K562 (cell line): ENCODE data around the gene MAML1. TPM values are rescaled to one million over a fixed set of nuclear protein-coding genes. Genes with fewer than 3 reads are reported as not detected.

Source experiments
- CUX1 ChIP-seq: fragments of 200-800 bp; sonication (Bioruptor generic); IDR thresholded peaks from 2 replicates; pipeline ENCODE4 v1.6.1; 2016; ENCODE audit warnings: missing genetic modification characterization, missing compliant biosample characterization
- ELF1 ChIP-seq: fragments of 200-800 bp; sonication (Bioruptor generic); IDR thresholded peaks from 2 replicates; pipeline ENCODE4 v1.6.1; 2016; ENCODE audit warnings: missing genetic modification characterization, missing compliant biosample characterization
- GATAD2A ChIP-seq: fragments of 450-650 bp; IDR thresholded peaks from 2 replicates; pipeline ENCODE4 v1.6.1; 2017
- GMEB1 ChIP-seq: fragments of 250-450 bp; sonication (Bioruptor Pico); IDR thresholded peaks from 2 replicates; pipeline ENCODE4 v1.4.0; 2020; ENCODE audit warnings: mild to moderate bottlenecking
- HBP1 ChIP-seq: fragments of 450-650 bp; formaldehyde crosslinking; IDR thresholded peaks from 2 replicates; pipeline ENCODE4 v1.4.0; 2022; ENCODE audit warnings: missing genetic modification characterization
- JUN ChIP-seq, 2 experiments: sonication (generic) in 1 of 2; formaldehyde crosslinking in 1 of 2; IDR thresholded peaks; 2 replicates each; pipeline versions ENCODE4 v1.6.1 to v1.8.0; 2012 to 2022; ENCODE audit warnings: borderline replicate concordance in 2 of 2, mild to moderate bottlenecking in 2 of 2, improper control_type of control experiment in 1 of 2, low read depth in 1 of 2, low read length in 1 of 2, missing genetic modification reagents in 1 of 2
- KLF13 ChIP-seq: fragments of 450-650 bp; IDR thresholded peaks from 2 replicates; pipeline ENCODE4 v1.6.1; 2016; ENCODE audit warnings: missing genetic modification characterization, low read depth, mild to moderate bottlenecking, missing compliant biosample characterization, moderate library complexity, borderline replicate concordance
- PRPF4 ChIP-seq: fragments of 200-400 bp; formaldehyde crosslinking; IDR thresholded peaks from one replicate; pipeline ENCODE4 v1.6.1; 2017; ENCODE audit warnings: low read length, low read depth, mild to moderate bottlenecking; ENCODE audit not compliant: insufficient read depth, poor library complexity, severe bottlenecking
- RFX7 ChIP-seq: fragments of 250-450 bp; sonication (Bioruptor Pico); IDR thresholded peaks from 2 replicates; pipeline ENCODE4 v1.5.1; 2021; ENCODE audit warnings: mild to moderate bottlenecking
- SRSF1 ChIP-seq: fragments of 200-400 bp; formaldehyde crosslinking; IDR thresholded peaks from 2 replicates; pipeline ENCODE4 v1.6.1; 2017; ENCODE audit warnings: mild to moderate bottlenecking, low read depth, low read length, moderate library complexity
- SUPT5H ChIP-seq: fragments of 450-650 bp; IDR thresholded peaks from 2 replicates; pipeline ENCODE4 v1.6.1; 2016
- ZBTB26 ChIP-seq: fragments of 450-650 bp; formaldehyde crosslinking; IDR thresholded peaks from 2 replicates; pipeline ENCODE4 v1.4.0; 2022; ENCODE audit warnings: missing genetic modification characterization
- ZNF217 ChIP-seq: sonication (generic); formaldehyde crosslinking; IDR thresholded peaks from 2 replicates; pipeline ENCODE4 v1.8.0; 2022; ENCODE audit warnings: mild to moderate bottlenecking, missing genetic modification reagents
- ZNF41 ChIP-seq: fragments of 250-450 bp; sonication (Bioruptor Pico); conservative IDR thresholded peaks from 2 replicates; pipeline ENCODE4 v1.4.0; 2020; ENCODE audit warnings: mild to moderate bottlenecking
- polyA plus RNA-seq, 8 experiments: library from polyadenylated mRNA; depleted of rRNA in 4 of 8; stranded (reverse) in 5 of 8; unstranded in 3 of 8; fragments of >200 nt; fragmentation: Nextera tagmentation in 2 of 8; fragmentation: Illumina TruSeq in 1 of 8; extraction: Ambion mirVana in 2 of 8; extraction: Trizol in 1 of 8; gene quantifications; 2 replicates each; pipeline versions ENCODE4 v1.2.1 to v1.2.3, GENCODE V29; 2011 to 2014; ENCODE audit warnings: inconsistent platforms in 1 of 8, missing spikeins in 1 of 8
- total RNA-seq, 7 experiments: library from RNA; depleted of rRNA in 6 of 7; stranded (reverse); fragments of >200 nt in 6 of 7; fragmentation: Illumina TruSeq in 2 of 7; extraction: Trizol in 2 of 7; gene quantifications; 2 replicates each; pipeline versions ENCODE4 v1.2.1 to v1.2.3, GENCODE V29; 2011 to 2021; ENCODE audit warnings: low replicate concordance in 1 of 7

The MAML1 gene
- total and polyA plus RNA-seq, 9 of the 15 experiments (the other 6 are each of a cell fraction or from before 2014, with no cell fraction given): 0.32 to 18.4 (median 7.0) TPM

GRCh38 chr5:179698935-179699615 is 33.5 kb upstream of the MAML1 start, which contains the start of gene CANX (continued):
- TF ChIP-seq SUPT5H (peak; percentile 80), SRSF1 (0 out of 2 replicates have a peak, but pooled peaks have one; percentile 51), ELF1 (tag) (peak; percentile 16), GATAD2A (0 out of 2 replicates have a peak, but pooled peaks have one; percentile 15), GMEB1 (CRISPR knock-in tag) (no peak), HBP1 (CRISPR knock-in tag) (peak; percentile 79), JUN (IDR thresholded peaks at IDR 0.05; ENCODE audit: borderline replicate concordance, low read depth, low read length) (peak; percentile 32; the same call in 1 of the 2 replicates), JUN (CRISPR knock-in tag; IDR thresholded peaks at IDR 0.05; ENCODE audit: borderline replicate concordance) (no peak), CUX1 (CRISPR knock-in tag) (no peak), KLF13 (tag) (peak; percentile 73; the same call in 1 of the 2 replicates), ZNF217 (CRISPR knock-in tag) (no peak), PRPF4 (peak; percentile 92), ZNF41 (CRISPR knock-in tag) (no peak), ZBTB26 (0 out of 2 replicates have a peak, but pooled peaks have one; percentile 28), RFX7 (no peak)
